Activated CD4-positive, alpha-beta memory T cell treated with anti-CD3 and anti-CD28 coated beads, Interleukin-2, amount 10 ng/mL, durations not matched to agents 7 days and 5 days (primary cell): Measurements from ENCODE around the gene GUCA1A. TPM values are rescaled to one million over a fixed set of nuclear protein-coding genes. Genes with fewer than 3 reads are reported as not detected.
"Not testable (repeated sequence)": the region's sequence is repeated elsewhere in the genome, so short reads cannot be mapped to it uniquely, and the experiment has no call there.

Source experiments
- CTCF ChIA-PET: fragments of 350-600 bp; sonication (Branson Sonifier 250); formaldehyde crosslinking; loops from one replicate; lab custom pipeline; 2021; ENCODE audit warnings: antibody characterized with exemption, inconsistent platforms; lab: Charles Lee
- POLR2A ChIA-PET: fragments of 350-600 bp; sonication (Branson Sonifier 250); formaldehyde crosslinking; loops from one replicate; lab custom pipeline; 2021; ENCODE audit warnings: antibody characterized with exemption; lab: Charles Lee
- DNase-seq: peaks from one replicate; pipeline ENCODE4 v3.0.0-alpha.2; 2020
- H3K27ac Mint-ChIP-seq: one replicate; pipeline ENCODE4 v1.8.0; 2021; ENCODE audit warnings: mild to moderate bottlenecking, mixed read lengths
- H3K27me3 Mint-ChIP-seq: one replicate; pipeline ENCODE4 v1.8.0; 2021; ENCODE audit warnings: mixed read lengths
- H3K36me3 Mint-ChIP-seq: one replicate; pipeline ENCODE4 v1.8.0; 2021; ENCODE audit warnings: low read depth, mixed read lengths
- H3K4me1 Mint-ChIP-seq: one replicate; pipeline ENCODE4 v1.8.0; 2021; ENCODE audit warnings: mixed read lengths
- H3K4me3 Mint-ChIP-seq: one replicate; pipeline ENCODE4 v1.8.0; 2021; ENCODE audit warnings: mild to moderate bottlenecking, mixed read lengths
- H3K9me3 Mint-ChIP-seq: one replicate; pipeline ENCODE4 v1.8.0; 2021; ENCODE audit warnings: mixed read lengths
- total RNA-seq, 2 experiments: library from RNA; stranded (reverse); gene quantifications; one replicate each; pipeline ENCODE4 v1.2.3, GENCODE V29; 2021

The GUCA1A gene
- total RNA-seq, 2 experiments from 2014 or later: not detected

DNA sequence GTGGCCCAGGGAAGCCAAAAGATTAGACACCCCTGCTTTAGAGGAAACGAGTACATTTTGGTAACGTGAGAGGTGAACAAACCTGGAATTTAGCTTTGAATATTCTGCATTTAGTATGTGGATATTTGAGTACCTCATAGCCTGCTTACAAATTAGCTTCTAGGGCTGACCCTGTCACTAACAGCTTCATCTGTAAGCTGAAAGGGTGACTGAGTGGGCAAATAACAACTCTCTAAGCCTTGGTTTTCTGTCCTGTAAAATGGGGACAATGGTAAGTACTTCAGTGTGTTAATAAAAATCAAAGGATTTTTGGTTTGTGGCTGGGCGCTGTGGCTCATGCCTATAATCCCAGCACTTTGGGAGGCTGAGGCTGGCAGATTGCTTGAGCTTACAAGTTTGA is 30.0 kb downstream of the GUCA1A start:
- CTCF ChIA-PET: interaction anchor here (1.0 to 1.9 kb wide), 2 partner anchors 12 to 98 kb away, joined by 3 to 9 read pairs; no protein-coding TSS in a partner anchor
- no peak overlapping the region for H3K27ac Mint-ChIP-seq
- POLR2A ChIA-PET: interaction anchor here (1.3 kb wide), 1 partner anchor 12 kb away, joined by 4 read pairs; no protein-coding TSS in a partner anchor
- H3K27me3 Mint-ChIP-seq: no peaks in the 10 kb centered on the region
- no peaks in the 10 kb centered on the region for H3K9me3 Mint-ChIP-seq
- no peak for DNase-seq
- peaks cover 37% of the 10 kb centered on the region for H3K36me3 Mint-ChIP-seq
- no peak overlapping the region for H3K4me3 Mint-ChIP-seq
- H3K4me1 Mint-ChIP-seq: peaks cover 10% of the 10 kb centered on the region

DNA sequence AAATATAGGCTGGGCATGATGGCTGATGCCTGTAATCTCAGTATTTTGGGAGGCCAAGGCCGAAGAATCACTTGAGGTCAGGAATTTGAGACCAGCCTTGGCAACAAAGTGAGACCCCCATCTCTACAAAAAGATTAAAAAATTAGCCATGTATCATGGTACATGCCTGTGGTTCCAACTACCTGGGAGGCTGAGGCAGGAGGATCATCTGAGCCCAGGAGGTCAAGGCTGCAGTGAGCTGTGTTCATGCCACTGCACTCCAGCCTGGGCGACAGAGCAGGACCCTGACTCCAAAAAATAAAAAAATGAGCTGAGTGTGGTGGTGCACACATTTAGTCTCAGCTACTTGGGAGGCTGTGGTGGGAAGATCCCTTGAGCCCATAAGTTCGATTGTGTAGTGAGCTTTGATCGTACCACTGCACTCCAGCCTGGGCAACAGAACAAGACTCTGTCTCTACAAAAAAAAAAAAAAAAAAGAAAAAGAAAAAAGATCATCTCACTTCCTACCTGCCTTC is 31.7 kb downstream of the GUCA1A start:
- POLR2A ChIA-PET: no interaction called here

DNA sequence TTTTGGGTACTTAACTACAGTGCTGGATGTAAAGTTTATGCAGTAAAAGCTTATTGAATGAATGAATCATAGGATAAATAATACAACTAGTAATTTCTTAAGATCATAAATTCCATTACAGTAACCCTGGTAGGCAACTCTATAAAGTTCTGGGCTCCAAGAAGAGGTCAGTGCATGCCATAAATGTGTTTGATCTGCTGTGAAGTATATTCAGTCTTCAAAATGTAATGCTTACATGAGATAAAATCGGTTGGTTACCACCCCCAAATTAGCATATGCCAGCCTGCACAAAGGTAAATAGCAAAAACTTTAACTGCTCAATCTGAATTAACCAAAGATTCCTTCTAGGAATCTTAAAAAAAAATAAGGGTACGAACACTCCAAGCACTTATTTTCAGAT is 34.4 kb downstream of the GUCA1A start:
- H3K9me3 Mint-ChIP-seq, DNase-seq, H3K27ac Mint-ChIP-seq, H3K4me3 Mint-ChIP-seq, H3K27me3 Mint-ChIP-seq, POLR2A ChIA-PET, H3K4me1 Mint-ChIP-seq, CTCF ChIA-PET: not testable (repeated sequence)
- peaks cover 43% of the 10 kb centered on the region for H3K36me3 Mint-ChIP-seq

More for the DNA sequence above, 31.7 kb downstream of the GUCA1A start:
- Mint-ChIP-seq H3K27me3 (no peaks in the 10 kb centered on the region), H3K4me1 (peaks cover 7% of the 10 kb centered on the region), H3K9me3 (no peaks in the 10 kb centered on the region), H3K36me3 (peaks cover 39% of the 10 kb centered on the region), H3K27ac (no peak overlapping the region), H3K4me3 (no peak overlapping the region)
- DNase-seq: no peak
- CTCF ChIA-PET: interaction anchor here (0.9 to 1.9 kb wide), 4 partner anchors 10 to 100 kb away, joined by 3 to 9 read pairs (median 6); no protein-coding TSS in a partner anchor

DNA sequence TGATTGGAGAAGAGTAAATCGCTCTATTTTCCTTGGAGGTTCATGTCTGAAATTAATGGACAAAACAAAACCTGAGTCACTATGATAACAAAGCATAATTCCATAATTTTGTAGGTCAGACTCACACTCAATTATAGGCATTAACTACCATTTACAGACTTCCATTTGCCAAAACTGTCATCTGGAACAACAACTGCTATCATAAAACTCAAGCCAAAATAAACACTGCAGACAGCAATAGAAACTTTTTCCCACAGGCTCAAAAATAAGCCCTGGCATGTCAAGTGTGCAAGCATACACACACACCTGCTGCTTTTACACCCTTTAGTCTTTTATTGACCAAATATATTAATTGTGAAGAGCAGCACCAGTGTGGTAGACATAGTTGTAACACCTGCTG is 37.4 kb downstream of the GUCA1A start:
- CTCF ChIA-PET: no interaction called here
- H3K27me3 Mint-ChIP-seq: no peaks in the 10 kb centered on the region

DNA sequence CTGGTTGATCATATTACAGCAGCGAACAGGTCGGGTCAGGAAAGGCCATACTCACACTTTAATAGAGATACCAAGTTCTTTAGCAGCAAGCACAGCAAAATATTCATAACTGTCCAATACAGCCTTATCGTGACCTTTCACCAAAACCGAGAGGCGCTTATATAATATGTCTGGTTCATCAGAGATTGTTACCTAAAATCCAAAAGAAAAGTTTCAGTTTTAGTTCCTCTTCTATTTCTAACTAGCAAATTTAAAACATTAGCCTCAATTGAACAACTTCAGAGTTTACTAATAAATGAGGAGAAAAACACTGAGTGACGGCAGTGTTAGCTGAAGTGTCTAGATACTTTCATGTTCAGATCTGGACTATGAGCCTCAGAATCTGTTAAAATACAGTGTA is 38.6 kb downstream of the GUCA1A start:
- peaks cover 21% of the 10 kb centered on the region for H3K4me1 Mint-ChIP-seq
- no peak overlapping the region for H3K27ac Mint-ChIP-seq
- H3K9me3 Mint-ChIP-seq: no peaks in the 10 kb centered on the region
- ChIA-PET CTCF (interaction anchor here (0.9 kb wide), 1 partner anchor 336 kb away, joined by 4 read pairs; no protein-coding TSS in a partner anchor), POLR2A (no interaction called here)
- no peak for DNase-seq
- peaks cover 48% of the 10 kb centered on the region for H3K36me3 Mint-ChIP-seq
- H3K27me3 Mint-ChIP-seq: no peaks in the 10 kb centered on the region
- H3K4me3 Mint-ChIP-seq: no peak overlapping the region

More for the DNA sequence above, 37.4 kb downstream of the GUCA1A start:
- H3K9me3 Mint-ChIP-seq: no peaks in the 10 kb centered on the region
- H3K27ac Mint-ChIP-seq: no peak overlapping the region
- peaks cover 11% of the 10 kb centered on the region for H3K4me1 Mint-ChIP-seq
- no peak overlapping the region for H3K4me3 Mint-ChIP-seq
- POLR2A ChIA-PET: no interaction called here
- peaks cover 54% of the 10 kb centered on the region for H3K36me3 Mint-ChIP-seq
- DNase-seq: no peak

DNA sequence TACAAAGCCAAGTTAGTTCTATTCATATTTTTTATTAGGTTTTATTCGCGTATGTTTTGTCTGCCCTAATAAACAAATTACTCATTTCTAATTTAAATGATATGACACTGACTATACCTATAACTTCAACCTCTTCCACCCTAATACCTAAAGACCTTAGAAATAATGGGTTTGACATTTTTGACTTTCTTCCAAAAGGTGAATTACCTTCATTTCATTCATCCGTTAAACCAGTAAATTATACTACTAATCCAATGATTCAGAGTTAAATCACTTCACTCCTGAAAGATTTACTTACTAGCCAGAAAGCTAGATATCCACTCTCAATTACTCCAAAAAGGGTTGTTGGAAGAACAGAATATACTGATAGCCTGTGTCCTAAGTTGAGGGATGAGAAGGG is 39.3 kb downstream of the GUCA1A start:
- Mint-ChIP-seq H3K4me1 (peaks cover 25% of the 10 kb centered on the region), H3K36me3 (peaks cover 46% of the 10 kb centered on the region), H3K27me3 (no peaks in the 10 kb centered on the region), H3K9me3 (no peaks in the 10 kb centered on the region), H3K27ac (no peak overlapping the region), H3K4me3 (no peak overlapping the region)
- CTCF ChIA-PET: interaction anchor here (3.8 kb wide), 1 partner anchor 335 kb away, joined by 59 read pairs; no protein-coding TSS in a partner anchor
- DNase-seq: no peak
- POLR2A ChIA-PET: no interaction called here

DNA sequence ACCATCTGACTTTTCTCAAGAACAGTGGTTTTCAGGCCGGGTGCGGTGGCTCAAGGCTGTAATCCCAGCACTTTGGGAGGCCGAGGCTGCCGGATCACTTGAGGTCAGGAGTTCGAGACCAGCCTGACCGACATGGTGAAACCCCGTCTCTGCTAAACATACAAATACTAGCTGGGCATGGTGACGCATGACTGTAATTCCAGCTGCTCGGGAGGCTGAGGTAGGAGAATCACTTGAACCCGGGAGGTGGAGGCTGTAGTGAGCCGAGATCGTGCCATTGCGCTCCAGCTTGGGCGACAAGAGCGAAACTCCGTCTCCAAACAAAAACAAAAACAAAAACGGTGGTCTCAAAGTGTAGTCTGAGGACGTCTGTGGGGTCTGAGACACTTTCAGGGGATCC is 43.3 kb downstream of the GUCA1A start:
- POLR2A ChIA-PET: interaction anchor here (1.0 to 1.5 kb wide), 4 partner anchors 162 to 296 kb away, joined by 3 to 4 read pairs (median 3); partner anchors contain the start of gene MED20
- CTCF ChIA-PET: interaction anchor here (1.0 to 3.7 kb wide), 8 partner anchors 10 to 663 kb away, joined by 3 to 28 read pairs (median 4); partner anchors contain the start of genes BYSL, FRS3, MED20 and RPL7L1
- DNase-seq: not testable (repeated sequence)

DNA sequence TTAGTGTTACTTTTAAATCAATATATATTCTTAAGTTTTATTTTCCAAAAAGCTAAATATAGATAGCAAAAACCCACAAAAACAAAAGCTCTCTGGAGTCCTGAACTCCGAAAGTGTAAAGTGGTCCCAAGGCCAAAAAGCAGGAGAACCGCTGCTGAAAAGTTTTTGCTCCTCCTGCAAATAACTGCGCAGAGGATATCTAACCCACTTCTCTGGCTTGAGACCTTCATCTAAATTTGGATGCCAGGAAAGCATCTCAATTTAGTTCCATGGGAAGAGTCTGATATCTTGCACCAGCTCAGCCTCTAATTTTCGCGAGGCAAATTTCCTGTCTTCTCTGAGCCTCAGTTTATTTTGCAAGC is 44.0 kb downstream of the GUCA1A start:
- no peak for DNase-seq
- H3K27me3 Mint-ChIP-seq: no peaks in the 10 kb centered on the region
- peaks cover 20% of the 10 kb centered on the region for H3K36me3 Mint-ChIP-seq
- no peaks in the 10 kb centered on the region for H3K9me3 Mint-ChIP-seq
- H3K27ac Mint-ChIP-seq: peak overlapping the region; percentile 80
- peaks cover 33% of the 10 kb centered on the region for H3K4me1 Mint-ChIP-seq
- ChIA-PET CTCF (interaction anchor here (0.7 to 3.7 kb wide), 10 partner anchors 10 to 662 kb away, joined by 3 to 28 read pairs (median 4); partner anchors contain the start of genes BYSL, FRS3, MED20 and RPL7L1), POLR2A (interaction anchor here (1.0 to 1.5 kb wide), 6 partner anchors 28 to 331 kb away, joined by 3 to 5 read pairs (median 3); partner anchors contain the start of gene MED20)
- peak overlapping the region; percentile 97 for H3K4me3 Mint-ChIP-seq

More for the DNA sequence above, 43.3 kb downstream of the GUCA1A start:
- not testable (repeated sequence) for H3K27me3 Mint-ChIP-seq, H3K27ac Mint-ChIP-seq, H3K9me3 Mint-ChIP-seq
- H3K36me3 Mint-ChIP-seq: peaks cover 23% of the 10 kb centered on the region
- H3K4me1 Mint-ChIP-seq: peaks cover 33% of the 10 kb centered on the region
- peak overlapping the region; percentile 64 for H3K4me3 Mint-ChIP-seq

DNA sequence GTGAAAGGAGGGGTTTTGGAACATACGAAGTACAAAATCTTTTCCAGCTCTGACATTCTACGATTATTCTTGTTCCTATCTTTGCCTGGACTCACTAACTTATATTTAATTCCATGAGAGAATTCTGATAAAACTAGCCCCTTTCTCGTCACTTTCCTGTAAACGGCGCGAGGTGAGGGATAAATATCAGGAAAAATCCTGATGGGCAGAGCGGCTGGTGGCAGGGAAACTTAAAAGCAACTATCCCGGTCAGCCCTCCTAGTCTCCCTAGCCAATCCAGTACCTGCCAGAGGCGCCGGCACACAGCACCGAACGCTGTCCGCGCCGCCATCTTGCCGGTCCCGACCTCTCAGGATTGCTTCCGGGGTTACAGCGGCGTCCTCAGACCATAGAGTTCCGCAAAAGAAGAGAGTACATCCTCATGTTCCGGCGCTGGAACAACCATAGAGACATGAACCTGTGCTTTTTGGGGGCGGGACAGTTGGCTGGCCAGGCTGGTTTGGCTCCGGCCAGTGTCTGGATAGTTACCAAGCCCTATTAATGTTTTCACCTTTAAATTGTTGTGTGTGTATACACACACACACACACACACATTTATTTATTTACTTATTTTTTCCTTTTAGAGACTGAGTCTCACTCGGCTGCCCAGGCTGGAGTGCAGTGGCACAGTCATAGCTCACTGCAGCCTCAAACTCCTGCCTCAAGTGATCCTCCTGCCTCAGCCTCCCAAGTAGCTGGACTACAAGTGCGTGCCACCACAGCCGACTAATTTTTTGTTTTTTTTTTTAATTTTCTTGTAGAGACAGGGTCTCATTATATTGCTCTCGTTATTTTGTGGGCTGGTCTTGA is 44.6 kb downstream of the GUCA1A start, which contains the start of gene MRPS10:
TSS of gene MRPS10 (minus strand) at position 343 of the 849 bp plus-strand sequence. CDS start at position 331, 12 bp downstream.
- CTCF ChIA-PET: interaction anchor here (0.6 to 3.7 kb wide), 13 partner anchors 9 to 662 kb away, joined by 3 to 28 read pairs (median 4); partner anchors contain the start of genes BYSL, FRS3, MED20 and RPL7L1
- Mint-ChIP-seq H3K27ac (peak within 1 kb of the TSS; percentile 80), H3K4me1 (peaks cover 33% of the 10 kb centered on the region), H3K36me3 (peaks cover 15% of the 10 kb centered on the region), H3K27me3 (no peaks in the 10 kb centered on the region), H3K4me3 (peak within 1 kb of the TSS; percentile 97), H3K9me3 (no peaks in the 10 kb centered on the region)
- DNase-seq: peak; percentile 93
- POLR2A ChIA-PET: interaction anchor here (1.0 to 1.5 kb wide), 5 partner anchors 29 to 330 kb away, joined by 3 to 5 read pairs (median 3); partner anchors contain the start of gene MED20

DNA sequence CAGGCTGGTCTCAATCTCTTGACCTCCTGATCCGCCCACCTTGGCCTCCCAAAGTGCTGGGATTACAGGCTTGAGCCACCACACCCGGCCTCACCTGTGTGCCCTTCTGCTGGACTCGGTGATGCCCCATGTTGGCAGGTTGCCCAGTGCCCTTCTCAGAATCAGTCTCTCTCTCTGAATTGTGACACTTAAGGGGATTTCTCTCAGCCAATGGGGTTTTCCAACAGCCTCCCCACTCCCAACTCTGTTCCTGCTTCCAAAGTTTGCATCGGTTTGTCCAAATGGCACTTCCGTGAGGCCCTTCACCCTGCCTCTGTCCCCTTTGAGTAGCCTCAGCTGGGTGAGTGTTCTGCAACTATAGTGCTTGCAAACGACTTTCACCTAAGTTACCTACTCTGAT is 47.6 kb downstream of the GUCA1A start:
- Mint-ChIP-seq H3K27ac (no peak overlapping the region), H3K36me3 (peaks cover 3% of the 10 kb centered on the region), H3K4me3 (no peak overlapping the region), H3K27me3 (no peaks in the 10 kb centered on the region), H3K4me1 (peaks cover 29% of the 10 kb centered on the region), H3K9me3 (no peaks in the 10 kb centered on the region)
- POLR2A ChIA-PET: no interaction called here
- DNase-seq: no peak
- CTCF ChIA-PET: interaction anchor here (3.3 kb wide), 1 partner anchor 327 kb away, joined by 9 read pairs; no protein-coding TSS in a partner anchor

DNA sequence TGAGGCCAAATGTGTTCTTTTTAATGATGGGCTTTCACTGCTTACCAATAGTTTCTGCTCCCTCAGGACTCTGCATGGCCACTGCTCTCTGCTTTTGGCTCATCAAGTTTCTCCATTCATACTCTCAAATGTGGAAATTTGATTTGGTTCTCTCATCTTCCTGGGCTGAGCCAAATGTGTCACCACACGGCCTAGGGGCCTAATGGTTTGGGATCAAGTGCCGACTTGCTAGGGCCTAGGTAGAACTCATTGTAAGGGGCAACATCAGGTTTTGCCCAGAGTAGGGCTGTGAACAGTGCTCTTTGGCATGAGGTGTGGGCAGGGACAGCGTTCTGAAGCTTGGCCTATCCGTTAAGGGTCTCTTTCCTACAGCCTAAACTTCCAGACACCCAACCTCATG is 48.4 kb downstream of the GUCA1A start:
- Mint-ChIP-seq H3K4me3 (no peak overlapping the region), H3K36me3 (peaks cover 3% of the 10 kb centered on the region), H3K27ac (no peak overlapping the region), H3K9me3 (no peaks in the 10 kb centered on the region), H3K4me1 (peaks cover 23% of the 10 kb centered on the region), H3K27me3 (no peaks in the 10 kb centered on the region)
- no peak for DNase-seq
- POLR2A ChIA-PET: no interaction called here
- CTCF ChIA-PET: interaction anchor here (3.3 kb wide), 1 partner anchor 326 kb away, joined by 9 read pairs; no protein-coding TSS in a partner anchor

DNA sequence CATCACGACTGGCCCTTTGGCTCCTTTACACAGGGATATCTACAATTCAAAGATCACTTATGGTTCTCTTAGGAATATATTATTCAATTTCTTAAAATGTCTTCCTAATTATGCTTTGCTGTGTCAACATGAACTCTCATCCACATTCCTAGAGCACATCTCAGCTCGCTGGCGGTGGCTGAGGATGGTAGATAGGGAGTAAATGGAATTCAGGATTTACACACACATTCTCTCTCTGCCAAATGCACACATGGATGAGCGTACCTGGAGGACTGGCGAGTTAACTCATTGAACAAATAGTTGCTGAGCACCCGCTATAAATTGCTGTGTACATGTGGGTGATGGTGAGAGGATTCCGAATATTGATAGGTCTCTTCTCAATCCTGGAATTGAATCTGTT is 49.3 kb downstream of the GUCA1A start:
- Mint-ChIP-seq H3K9me3 (no peaks in the 10 kb centered on the region), H3K27ac (no peak overlapping the region), H3K36me3 (peaks cover 4% of the 10 kb centered on the region), H3K4me3 (no peak overlapping the region), H3K27me3 (no peaks in the 10 kb centered on the region), H3K4me1 (peaks cover 18% of the 10 kb centered on the region)
- ChIA-PET CTCF (interaction anchor here (1.0 to 3.3 kb wide), 2 partner anchors 8 to 325 kb away, joined by 3 to 9 read pairs; no protein-coding TSS in a partner anchor), POLR2A (interaction anchor here (0.8 kb wide), 1 partner anchor 196 kb away, joined by 3 read pairs; no protein-coding TSS in a partner anchor)
- no peak for DNase-seq
